M059J (cell line): ENCODE measurements around the gene FHAD1. TPM values are rescaled to one million over a fixed set of nuclear protein-coding genes. Genes with fewer than 3 reads are reported as not detected.
A peak's percentile ranks its signal among the peaks of the same experiment; 100 is the strongest.

Experiments
- DNase-seq: peaks from one replicate; pipeline ENCODE4 v3.0.0-alpha.2; 2012; ENCODE audit warnings: low read depth
- total RNA-seq: library from RNA; depleted of rRNA; stranded (reverse); fragments of >200 nt; shearing (Covaris generic); gene quantifications from 2 replicates; pipeline ENCODE4 v1.2.3, GENCODE V29; 2014

Gene FHAD1
- total RNA-seq, 1 experiment from 2014 or later = 0.64 TPM

- no peak for DNase-seq
Measured at GRCh38 chr1:15397236-15397635, 150.2 kb downstream of the FHAD1 start.

DNA sequence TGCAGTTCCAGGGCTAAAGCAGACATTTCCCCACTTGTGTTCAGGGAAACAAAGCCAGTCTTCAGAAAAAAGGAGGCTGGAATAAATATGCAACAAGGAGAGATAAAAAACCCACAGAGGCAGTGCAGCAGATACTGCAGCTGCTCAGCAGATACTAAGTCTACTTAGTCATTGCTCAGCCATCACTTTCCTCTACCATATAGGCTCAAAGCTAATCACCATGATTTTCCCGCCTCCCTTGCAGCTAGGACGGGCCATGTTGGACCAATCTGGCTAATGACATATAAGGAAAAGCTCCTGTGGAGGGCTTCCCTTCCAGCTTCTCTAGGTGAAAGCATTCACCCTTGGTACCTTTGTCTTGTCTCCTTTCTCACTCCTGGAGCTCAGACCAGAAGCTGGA, 152.7 kb downstream of the FHAD1 start:
- no peak for DNase-seq

DNA sequence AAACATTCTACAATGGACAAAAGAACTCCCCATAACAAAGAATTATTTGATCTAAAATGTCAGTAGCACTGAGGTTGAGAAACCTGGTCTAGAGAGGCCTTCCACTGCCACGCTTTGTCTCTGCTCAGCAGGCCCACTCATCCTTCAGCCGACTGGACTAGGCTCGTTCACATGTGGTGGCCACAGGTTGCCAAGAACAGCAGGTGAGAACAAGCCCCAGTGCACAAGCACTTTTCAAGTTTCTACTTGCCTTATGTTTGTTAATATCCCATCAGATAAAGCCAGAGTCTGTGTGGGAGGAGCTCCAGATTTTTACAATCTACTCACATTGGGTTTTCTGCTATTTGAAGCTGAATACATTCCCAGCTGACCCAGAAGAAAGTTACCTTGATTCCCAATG, 153.6 kb downstream of the FHAD1 start:
- DNase-seq = no peak

- DNase-seq = no peak
Measured at GRCh38 chr1:15401391-15402055, 154.5 kb downstream of the FHAD1 start.

- DNase-seq = no peak
Measured at GRCh38 chr1:15402809-15403450, 155.9 kb downstream of the FHAD1 start.

GRCh38 chr1:15403962-15404580, 157.0 kb downstream of the FHAD1 start:
- DNase-seq = no peak

GRCh38 chr1:15405106-15405850, 158.3 kb downstream of the FHAD1 start:
- DNase-seq = no peak

DNA sequence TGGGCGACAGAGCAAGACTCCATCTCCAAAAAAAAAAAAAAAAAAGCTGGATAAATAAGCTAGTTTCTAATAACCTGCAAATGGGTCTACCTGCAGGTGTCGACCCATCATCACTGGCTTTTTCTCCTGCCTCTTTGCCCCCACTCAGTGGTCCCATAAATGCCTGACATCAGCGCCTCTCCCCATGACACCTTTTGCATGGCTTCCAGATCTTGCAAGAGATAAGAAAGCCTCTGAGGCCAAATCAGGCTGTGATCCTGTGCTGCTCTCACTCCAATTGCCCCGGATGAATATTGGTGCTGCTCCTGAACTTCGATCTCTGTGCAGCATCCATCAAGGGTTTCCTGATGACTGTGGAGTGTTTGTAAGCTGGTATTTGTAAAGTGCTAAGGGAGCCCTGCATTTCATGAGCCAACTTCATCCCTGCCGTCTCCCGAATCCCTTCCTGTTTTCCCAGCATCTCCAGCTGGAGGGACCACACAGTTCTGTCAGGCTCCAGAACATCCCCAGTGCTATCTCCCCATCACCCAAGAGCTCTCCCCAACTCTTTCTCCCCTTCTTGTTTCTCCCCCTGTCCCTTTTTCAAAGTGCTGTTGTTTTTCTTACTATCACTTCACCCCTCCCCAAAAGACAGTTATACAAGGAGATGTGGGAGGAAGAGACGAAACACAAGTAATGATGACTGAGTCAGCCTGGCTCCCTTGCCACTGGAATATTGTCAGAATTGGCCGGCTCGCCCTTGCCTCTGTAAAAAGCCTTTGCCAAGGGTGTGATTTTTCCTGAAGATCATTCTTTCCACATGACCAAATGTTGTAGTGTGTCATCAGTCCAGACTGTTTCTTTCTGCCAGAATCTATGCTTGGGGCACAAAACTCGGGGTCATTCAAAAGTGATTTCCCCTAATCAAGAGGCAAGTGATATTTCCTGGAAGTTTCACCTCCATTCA, 159.9 kb downstream of the FHAD1 start:
- peak; percentile 89 for DNase-seq

GRCh38 chr1:15407580-15407979, 160.6 kb downstream of the FHAD1 start:
- no peak for DNase-seq

- DNase-seq = no peak
Measured at GRCh38 chr1:15408890-15409387, 161.9 kb downstream of the FHAD1 start.

DNA sequence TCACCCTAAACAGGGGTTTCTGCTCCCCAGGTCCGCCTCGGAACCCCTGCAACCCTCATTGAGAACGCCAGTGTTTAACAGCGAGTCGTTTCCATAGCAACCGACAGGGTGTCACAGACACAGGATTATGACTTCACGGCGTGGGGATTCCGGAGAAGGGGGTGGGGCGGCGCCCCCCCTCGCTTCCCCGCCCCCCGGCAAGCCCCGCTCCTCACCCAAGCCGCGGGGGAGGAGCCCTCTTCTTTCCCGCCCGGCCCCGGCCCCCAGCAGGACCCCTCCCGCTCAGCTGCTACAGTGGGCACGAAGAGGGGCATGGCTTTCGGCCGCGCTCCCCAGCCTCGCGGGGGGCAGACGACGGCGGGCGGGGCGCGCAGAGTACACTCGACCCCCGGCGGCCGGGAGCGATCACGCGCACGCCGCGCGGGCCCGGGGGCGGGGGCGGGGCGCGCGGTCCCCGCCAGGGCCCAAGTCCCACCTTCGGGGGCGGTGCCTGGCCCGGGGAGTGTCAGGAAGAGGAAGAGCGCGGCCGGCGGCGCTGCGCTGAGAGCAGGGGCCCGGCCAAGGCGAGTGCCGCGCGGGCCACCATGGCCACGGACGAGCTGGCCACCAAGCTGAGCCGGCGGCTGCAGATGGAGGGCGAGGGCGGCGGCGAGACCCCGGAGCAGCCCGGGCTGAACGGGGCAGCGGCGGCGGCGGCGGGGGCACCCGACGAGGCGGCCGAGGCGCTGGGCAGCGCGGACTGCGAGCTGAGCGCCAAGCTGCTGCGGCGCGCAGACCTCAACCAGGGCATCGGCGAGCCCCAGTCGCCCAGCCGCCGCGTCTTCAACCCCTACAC, 162.6 kb downstream of the FHAD1 start, which contains the start of gene EFHD2:
Gene EFHD2 (plus strand): TSS at position 501 of the 835 bp plus-strand sequence. CDS start 84 bp downstream, at position 585.
- DNase-seq = peak; percentile 83

GRCh38 chr1:15410223-15410883, 163.3 kb downstream of the FHAD1 start:
- DNase-seq = no peak

DNA sequence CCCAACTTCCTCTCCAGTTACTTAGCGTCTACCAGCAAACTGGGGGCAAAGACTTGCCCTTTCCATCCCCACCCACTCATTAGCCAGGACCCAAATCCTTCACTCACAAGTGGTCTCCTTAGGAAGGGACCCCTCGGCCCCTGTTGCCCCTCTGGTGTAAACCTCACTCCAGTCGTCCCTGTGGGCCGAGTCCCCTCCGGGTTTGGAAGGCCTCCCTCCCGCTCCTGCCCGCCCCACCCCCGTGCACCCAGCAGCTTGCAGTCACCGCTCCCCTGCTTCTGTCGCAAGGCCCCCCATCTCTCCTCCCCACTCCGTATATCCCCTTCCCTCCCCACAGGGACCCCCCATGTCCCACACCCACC, 163.8 kb downstream of the FHAD1 start:
- no peak for DNase-seq

DNA sequence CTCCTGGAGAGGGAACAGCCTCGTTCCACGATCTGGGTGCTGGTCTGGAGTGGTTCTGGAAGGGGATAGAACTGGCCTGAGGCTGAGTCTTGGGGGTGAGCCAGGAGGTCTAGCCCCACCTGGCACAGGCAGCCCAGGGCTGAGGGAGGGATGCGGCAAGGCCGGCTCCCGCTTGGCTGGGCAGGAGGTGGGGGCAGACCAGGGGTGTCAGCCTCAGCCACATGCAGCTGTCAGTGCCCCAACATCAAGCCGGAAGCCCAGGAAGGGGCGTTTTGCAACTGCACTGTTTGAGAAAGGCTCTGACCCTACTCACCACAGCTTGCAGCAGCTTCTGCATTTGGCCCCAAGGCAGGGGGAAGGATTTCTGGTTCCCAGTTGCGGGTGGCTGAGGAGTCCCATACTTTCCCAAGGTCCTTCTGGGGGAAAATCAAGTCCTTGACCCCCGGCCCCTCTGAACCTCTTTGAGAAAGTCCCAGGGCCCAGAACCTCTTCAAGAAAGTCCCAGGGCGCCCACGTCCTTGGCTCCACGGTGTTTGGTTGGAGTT, 164.6 kb downstream of the FHAD1 start:
- DNase-seq = peak; percentile 56

- DNase-seq = peak; percentile 56
Measured at GRCh38 chr1:15412175-15412800, 165.3 kb downstream of the FHAD1 start.

DNA sequence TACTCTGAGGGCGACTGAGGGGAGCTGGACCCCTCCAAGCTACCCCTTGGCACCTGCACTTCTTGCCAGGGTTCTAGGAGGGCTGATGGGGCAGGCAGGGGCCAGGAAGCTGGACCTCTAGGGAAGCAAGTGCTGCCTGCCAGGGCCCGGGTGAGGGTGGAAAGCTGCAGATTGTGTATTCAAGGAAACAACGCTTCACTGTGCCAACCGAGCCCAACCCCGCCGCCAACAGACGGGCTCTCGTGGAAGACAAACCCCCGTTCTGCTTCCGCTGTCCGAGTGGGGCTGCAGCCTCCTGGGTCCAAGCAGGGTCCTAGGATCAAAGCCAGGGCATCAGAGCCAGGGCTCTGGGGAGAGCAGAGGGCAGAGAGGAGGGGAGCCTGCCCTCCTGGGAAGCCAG, 165.8 kb downstream of the FHAD1 start:
- no peak for DNase-seq

GRCh38 chr1:15413563-15414444, 166.8 kb downstream of the FHAD1 start:
- DNase-seq = no peak
